Endometrial microvascular endothelial cells (primary cell): ENCODE results near the gene HSD17B10. TPM values are rescaled to one million over a fixed set of nuclear protein-coding genes. Genes with fewer than 3 reads are reported as not detected.
"Not testable (repeated sequence)": the region's sequence is repeated elsewhere in the genome, so short reads cannot be mapped to it uniquely, and the experiment has no call there.

Experiments
- in situ Hi-C: cut with HindIII; loops from 2 replicates; pipeline ENCODE4 v1.10.0; 2017; ENCODE audit warnings: low sequenced_read_pairs, low pct_unique_long_range_greater_than_20kb; ENCODE audit errors: inconsistent ontology term
- total RNA-seq: library from RNA; depleted of rRNA; stranded (reverse); fragments of >200 nt; gene quantifications from one replicate; pipeline ENCODE4 v1.2.3, GENCODE V29; 2015; ENCODE audit errors: inconsistent ontology term

HSD17B10 gene
- 87.1 TPM for total RNA-seq

DNA sequence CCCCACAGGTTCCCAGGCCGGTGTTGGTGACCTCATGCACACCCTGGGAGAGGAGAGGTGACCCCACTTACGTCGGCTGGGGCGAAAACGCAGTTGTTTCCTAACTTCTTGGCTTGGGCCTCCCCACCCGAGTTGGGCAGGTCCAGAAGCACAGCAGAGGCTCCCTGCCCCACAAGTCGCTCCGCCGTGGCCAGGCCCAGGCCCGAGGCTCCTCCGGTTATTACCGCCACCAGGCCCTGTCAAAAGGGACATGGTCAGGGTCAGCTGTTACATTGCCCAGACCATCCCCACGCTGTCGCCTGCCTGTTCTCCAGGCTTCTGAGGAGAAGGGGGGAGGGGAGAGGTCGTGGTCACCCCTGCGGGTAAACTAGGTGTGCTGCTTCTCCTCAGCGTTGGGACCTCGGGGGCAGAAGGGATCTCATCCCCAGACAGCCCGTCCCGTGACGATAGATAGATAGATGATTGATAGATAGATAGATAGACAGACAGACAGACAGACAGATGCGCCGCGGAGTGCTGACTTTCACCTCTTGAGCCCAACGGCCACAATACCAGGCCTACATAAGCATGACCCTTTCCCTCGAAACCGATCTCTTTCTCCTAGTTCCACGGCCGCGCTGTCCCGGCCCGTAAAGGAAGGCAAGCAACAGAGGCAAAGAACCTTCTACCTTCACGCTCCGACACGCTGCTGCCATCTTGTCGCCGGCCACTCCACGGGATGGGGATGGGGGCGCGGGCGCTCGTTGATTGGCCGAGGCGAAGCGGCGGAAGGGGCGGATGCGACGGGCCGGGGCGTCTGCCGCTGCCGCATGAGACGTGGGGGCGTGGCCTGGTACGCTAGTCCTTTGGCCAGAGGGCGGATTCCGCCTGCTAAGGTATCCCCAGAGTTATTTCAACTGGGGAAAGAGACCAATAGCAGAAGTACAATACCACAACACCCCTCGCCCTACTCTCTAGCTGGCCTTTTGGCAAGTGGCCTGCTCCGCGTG lies at the start of gene HSD17B10:
TSS of gene HSD17B10 (minus strand) at position 720 of the 989 bp plus-strand sequence. CDS start at position 695, 25 bp downstream.
- in situ Hi-C loops = no loop called here

DNA sequence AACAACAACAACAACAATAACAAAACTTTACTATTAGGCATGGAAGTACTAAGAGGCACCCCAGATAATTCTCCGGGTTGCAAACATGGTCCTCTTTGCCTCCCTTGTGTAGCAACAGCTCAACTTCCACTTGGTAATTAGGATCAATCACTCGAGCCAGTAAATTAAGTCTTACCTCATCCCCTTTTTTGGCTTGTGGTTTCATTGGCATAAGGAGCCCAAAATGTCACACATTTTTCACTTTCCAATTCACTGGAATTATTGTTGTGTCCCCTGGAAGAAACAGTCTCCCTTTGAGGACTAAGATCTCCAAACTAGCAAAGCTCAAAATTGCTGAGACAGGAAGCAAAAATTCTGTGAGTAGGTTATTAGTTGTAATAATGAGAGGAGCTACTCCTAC lies 49.2 kb upstream of the HSD17B10 start:
- in situ Hi-C loops = no loop called here

DNA sequence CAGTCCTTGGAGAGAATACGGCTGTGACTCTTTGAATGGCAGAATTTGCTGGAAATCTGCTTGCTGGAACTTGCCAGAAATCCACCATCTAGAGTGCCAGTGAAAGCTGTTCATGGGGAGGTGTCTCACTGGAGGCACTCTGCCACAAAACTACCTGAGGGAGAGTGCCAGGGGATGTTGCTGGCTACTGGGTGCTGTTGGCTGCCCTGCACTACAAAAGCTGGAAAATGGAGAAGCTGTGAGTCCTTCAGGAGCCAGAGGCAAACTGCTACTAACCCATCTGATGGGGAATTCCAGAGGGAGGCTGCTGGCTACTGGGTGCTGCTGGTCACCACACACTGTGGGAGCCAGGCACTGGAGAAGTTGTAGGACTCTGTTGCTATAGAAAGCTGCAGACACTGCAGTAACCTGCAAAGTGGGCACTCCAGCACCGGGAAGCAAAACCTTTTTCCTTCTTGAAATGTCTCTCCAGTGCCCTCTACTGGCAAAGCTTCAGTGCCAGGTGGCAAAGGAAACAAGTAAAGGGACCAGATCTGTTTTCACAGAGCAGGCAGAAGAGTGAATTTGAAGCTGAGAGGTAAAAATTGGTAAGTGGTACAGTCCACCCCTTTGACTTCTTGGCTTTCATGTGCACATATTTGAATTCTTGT lies 47.8 kb upstream of the HSD17B10 start:
- in situ Hi-C loops = no loop called here

DNA sequence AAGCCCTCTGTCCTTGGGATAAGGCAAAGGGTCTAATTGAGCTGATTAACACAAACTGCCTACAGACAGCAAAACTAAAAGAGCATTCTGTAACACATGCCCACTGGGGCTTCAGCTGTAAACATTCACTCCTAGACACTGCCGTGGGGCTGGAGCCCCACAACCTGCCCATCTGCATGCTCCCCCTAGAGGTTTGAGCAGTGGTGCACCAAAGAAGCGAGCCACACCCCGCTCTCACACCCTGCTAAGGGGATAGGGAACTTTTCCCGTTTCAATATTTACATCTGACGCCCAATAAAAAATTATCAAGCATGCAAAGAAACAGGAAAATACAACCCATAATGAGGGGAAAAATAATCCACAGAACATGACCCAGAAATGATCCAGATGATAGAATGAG lies 46.9 kb upstream of the HSD17B10 start:
- in situ Hi-C loops = no loop called here

DNA sequence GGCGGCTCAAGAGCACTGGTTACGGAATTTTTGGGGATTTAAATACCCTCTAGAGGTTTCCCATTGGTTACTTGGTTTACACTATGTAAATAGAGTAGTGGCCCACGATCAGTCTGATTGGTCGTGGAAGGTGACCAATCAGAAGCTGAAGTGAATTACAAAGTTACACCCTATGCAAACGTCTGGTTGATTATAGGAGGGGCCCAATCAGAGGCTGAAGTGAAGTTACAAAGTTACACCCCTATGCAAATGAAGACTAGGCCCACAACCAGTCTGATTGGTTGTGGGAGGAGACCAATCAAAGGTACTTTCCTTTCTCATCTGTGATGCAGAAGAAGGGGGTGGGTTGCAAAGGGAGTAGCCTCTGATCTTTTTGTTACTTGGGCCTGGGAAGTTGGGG lies 45.1 kb upstream of the HSD17B10 start:
- in situ Hi-C loops = no loop called here

DNA sequence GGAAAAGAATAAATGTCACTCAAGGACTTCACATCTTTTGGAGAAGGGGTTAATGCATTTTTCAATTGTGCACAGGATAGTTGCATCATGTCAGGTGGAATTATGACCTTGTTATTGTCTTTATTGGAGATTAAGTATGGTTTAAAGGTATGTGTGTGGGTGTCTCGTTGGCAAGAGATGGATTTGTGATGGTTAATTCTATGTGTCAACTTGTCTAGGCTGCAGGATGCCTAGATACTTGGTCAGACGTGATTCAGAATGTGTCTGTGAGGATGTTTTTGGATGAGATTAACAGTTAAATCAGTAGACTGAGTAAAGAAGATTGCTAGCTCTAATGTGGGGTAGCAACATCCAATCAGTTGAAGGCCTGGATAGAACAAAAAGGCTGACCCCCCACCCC lies 42.2 kb upstream of the HSD17B10 start:
- in situ Hi-C loops = no loop called here

DNA sequence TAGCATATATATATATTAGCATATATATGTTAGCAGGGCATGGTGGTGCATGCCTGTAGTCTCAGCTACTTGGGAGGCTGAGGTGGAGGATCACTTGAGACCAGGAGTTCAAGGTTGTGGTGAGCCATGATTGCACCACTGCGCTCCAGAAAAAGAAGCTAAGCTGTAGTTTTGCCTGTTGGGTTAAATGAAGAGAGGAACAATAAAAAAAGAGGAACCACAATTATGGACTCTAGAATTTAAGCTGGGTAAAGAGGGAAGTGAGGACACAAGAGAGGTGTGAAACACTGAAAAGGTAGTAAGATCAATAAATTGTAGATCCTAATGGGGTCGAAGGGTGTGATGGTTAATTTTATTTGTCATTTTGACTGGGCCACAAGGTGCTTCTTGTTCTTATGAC lies 40.5 kb upstream of the HSD17B10 start:
- in situ Hi-C loops = no loop called here

DNA sequence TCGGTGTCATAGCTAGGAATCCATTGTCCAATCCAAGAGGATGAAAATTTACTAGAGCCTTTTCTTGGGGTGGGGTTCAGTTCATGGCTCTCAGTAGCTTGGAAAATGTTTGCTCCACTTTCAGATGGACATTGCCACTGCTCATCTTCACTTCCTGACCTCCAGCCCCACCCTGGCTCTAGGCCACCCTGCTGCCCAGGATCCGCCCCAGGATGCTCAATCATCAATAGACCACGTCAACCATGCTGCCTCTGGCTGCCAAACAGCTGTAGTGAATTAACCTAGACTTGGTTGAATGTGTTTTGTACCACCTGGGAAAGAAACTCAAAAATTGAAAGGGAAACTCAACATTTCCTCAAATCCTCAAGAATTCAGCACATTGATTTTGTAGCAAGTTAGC lies 37.2 kb upstream of the HSD17B10 start:
- in situ Hi-C loops = no loop called here

DNA sequence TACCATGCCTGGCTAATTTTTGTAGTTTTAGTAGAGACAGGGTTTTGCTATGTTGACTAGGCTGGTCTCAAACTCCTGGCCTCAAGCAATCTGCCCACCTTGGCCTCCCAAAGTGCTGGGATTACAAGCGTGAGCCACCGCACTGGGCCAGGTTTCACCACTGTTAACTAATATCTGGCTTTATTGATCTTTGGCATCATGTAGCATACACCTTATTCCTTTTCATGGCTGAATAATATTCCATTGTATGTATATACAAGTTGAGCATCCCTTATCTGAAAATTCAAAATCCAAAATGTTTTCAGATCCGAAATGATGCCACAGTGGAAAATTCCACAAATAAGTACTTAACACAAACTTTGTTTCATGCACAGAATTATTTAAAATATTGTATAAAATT lies 34.5 kb upstream of the HSD17B10 start:
- in situ Hi-C loops = not testable (repeated sequence)

DNA sequence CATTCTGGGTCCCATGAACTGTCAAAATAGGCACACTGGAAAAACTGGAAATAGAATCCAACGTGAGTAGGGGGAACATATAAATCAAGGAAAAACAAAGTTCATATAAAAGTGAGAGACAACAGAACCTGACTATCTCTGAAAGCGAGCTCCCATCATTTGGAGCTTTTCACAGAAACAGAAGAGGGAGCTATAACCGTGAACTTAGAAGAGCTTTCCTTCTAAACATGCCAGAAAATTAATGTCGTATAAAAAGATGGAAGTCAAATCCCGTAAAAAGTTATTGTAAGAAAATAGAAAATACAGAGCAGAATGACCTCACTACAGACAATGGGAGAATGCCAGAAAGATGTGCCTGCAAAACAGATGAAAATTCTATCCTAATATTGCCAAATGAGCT lies 23.9 kb upstream of the HSD17B10 start:
- in situ Hi-C loops = no loop called here

DNA sequence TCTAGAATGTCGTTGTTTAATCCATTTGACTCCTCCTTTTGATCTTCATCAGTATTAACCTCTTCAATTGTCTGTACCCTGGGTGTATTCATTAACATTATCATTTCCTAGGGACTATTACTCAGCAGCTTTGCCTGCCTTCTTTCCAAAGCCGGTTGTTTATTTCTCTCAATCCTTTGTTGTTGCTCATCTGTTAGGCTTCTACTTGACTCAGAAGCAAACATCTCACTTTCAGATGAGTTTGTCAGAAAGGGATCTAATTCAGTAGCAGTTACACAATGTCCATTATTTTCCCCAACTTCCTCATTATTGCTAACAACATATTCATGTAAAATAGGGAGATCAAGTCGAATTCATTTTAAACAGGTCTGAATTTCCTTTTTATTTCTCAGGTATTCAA lies 22.1 kb upstream of the HSD17B10 start:
- in situ Hi-C loops = no loop called here

DNA sequence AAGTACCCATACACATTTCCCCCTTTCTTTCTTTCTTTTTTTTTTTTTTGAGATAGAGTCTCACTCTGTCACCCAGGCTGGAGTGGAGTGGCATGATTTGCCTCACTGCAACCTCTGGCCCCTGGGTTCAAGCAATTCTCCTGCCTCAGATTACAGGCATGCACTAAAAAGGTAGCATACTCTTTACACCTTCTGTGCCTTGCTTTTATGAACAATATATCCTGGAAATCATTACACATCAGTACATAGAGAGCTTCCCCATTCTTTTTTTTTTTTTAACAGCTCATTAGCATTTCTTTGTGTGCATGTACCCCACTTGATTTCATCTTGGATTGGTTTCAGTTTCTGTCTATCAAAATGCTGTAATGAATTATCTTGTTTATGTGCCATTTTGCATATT lies 18.6 kb upstream of the HSD17B10 start:
- in situ Hi-C loops = no loop called here

DNA sequence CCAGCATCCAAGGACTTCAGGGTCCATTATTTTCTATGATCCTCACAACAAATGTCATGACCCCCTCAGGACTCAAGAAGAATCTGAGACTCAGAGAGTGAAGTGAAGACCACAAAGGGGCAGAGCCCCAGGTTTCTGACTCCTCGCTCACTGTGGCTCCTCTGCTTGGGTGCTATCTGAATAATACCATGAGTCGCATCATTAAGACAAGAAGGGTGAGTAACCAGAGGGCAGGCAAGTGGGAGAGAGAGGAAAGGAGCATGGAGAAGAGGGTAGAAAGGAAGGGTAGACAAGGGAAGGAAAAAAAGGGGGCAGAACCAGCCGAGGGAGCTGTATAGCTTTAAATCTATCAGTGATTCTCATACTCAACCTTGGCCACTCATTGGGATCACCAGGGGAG lies 15.5 kb upstream of the HSD17B10 start:
- in situ Hi-C loops = no loop called here

DNA sequence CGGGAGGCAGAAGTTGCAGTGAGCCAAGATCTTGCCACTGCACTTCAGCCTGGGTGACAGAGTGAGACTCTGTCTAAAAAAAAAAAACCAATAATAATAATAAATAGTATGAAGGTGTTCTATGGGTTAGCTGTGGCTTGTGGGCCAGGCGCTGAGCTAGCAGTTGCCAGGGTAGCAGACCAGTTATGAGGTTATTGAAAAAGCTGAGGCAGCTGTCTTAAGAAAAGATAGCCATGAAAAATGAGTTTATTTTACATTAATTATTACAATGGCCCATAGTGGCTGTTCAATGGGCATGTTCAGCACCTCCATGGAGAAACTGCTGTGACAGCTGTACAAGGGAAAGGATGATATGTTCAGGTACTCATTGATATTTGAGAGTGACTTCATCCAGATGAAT lies 13.3 kb upstream of the HSD17B10 start:
- in situ Hi-C loops = no loop called here

DNA sequence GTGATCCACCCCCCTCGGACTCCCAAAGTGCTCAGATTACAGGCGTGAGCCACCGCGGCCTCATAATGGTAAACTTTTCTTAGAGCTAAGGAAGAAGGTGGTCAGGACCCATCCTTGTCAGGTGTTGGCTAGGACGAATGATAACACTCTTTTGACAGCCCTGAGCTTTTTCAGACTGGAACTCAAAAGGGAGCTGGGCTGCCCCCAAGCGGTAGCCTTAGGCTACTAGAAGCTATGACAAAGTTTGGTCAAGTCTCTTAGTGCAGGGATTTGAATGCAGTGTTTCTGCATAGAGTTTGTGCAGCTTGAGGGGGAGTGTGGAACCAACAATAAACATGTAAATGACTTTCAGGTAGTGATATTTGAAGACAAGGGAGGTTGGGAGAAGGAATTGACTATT lies 11.8 kb upstream of the HSD17B10 start:
- in situ Hi-C loops = no loop called here

DNA sequence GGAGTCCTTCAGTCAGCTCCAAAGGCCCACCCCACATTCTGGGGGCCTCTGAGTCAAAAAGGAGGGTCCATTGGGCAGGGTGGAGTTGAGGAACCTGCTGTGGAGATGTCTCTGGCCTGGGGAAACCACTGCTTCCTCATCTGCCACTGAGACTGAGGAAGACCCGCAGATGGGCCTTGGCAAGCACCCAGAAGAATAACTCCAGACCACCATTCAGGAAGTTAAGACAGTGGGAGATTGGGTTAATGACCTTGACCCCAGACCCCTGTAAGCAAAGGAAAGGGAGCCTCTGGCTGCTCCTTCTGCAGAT lies 8.1 kb upstream of the HSD17B10 start:
- in situ Hi-C loops = no loop called here

DNA sequence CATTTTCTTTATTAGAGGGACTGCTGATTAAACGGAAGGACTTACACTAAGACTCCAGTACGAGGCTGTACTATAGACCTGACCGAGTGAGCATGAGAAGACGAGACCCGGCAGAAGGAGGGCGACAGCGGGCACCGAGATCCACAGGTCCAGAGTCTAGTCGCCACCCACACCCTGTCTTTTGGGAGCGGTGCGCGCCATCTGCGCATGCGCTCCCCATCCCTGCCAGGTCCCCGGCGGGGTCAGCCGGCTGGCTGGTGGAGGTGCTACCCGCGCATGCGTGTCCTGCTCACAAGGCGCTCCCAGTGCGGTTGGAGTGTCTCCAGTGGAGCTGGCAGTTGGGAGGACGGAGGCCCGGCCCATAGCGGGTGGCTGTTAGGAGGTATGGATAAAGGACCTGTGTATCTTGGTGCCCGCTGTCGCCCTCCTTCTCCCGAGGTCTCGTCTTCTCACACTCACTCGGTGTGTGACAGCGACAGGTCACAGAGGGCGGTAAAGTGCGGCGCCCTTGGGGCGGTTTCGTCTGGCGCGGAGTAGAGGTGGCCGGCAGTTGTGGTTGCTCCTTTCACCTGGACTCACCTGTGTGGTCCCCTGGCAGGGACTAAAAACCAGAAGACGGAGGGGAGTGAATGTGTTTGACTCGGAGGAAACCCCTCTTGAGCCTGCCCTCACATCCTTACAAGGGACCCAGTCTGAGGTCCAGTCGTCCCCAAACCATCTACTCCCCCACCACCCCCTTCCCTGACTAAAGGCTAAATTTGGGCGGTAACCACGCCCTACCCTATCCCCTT lies 7.6 kb upstream of the HSD17B10 start:
- in situ Hi-C loops = no loop called here

DNA sequence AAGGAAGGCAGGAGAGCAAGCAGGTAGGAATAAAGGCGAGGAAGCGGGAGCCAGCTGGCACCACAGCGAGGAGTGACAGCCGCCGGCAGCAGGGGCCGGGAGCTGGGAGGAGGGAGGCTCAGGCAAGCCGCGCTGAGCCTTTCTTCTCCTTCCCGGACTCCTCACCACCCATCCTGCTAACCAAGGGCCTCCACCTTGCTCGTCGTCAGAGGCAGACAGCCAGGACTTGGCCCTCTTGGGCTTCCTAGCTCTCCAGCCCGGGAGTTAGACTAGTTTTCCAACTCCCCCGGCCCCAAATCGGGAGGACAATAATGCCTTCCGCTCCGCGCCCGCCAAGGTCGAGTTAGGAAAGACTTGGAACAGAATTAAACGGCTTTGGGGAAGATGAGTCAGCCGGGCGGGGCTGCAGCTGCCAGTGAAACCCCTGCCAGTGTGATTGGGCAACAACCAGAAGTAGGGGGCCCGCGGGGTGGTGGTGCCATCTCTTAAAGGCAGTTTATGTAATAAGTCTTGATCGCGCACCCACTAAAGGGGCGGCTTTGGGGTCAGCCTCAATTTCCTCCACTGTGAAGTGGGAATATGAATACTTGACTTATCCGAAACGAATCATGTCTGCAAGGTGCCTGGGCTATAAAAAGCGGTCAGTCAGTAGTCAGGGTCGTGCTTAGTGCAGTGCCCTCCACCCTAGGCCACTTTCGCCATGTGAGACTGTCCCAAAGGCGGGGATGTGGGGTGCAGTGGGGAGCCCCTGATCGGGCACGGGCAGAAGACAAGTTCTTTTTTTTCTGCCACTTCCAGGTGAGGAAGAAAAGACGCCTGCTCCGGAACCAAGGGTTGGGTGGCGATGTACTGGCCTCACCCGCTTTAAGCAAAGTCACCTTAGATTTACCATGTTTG lies 6.7 kb upstream of the HSD17B10 start:
- in situ Hi-C loops = no loop called here

DNA sequence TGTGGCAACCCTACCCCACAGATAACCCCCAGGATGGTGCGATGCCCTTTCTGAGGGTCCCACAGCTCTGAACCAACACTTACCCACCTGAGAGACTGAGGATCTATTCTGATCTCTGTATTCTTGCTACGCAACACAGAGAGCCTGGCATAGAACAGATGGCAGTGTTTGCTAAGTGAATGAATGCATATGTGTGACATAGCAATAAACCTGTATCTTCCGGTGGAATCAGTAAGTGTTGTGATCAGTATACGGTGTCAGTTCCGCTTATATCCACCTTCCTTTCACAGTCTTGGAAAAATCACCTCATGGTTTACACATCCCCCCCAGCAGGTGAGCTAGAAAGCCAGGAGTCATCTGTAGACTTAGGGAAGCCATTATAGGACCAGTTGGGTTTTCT lies 5.9 kb upstream of the HSD17B10 start:
- in situ Hi-C loops = no loop called here
